K562 (cell line): ENCODE results near the gene WFIKKN2. TPM values are rescaled to one million over a fixed set of nuclear protein-coding genes. Genes with fewer than 3 reads are reported as not detected.

Source experiments
- ATAC-seq: fragments of 200-7000 bp; cut with Tn5 transposase; 3 replicates; pipeline ENCODE4 v1.9.1; 2020; ENCODE audit warnings: moderate library complexity
- BruUV-seq: library from RNA; stranded (reverse); fragments of 400-500 nt; replicated peaks from 2 replicates; lab custom pipeline; 2021; lab: Mats Ljungman, UMichigan
- CTCF ChIA-PET: fragments of 300-600 bp; formaldehyde crosslinking; extraction: SDS; loops from one replicate; lab custom pipeline; 2021; ENCODE audit warnings: low intra/inter-chr PET ratio; lab: Yijun Ruan, JAX
- POLR2A ChIA-PET: fragments of 300-600, 350-650 bp; sonication (Branson Sonifier 250); formaldehyde crosslinking; extraction: SDS; loops from one replicate; lab custom pipeline; 2021; ENCODE audit warnings: antibody characterized with exemption, inconsistent platforms; lab: Yijun Ruan, JAX
- DNase-seq, 4 experiments: peaks; one replicate each; pipeline versions ENCODE4 v3.0.0 to v3.0.0-alpha.2; 2011 to 2018; ENCODE audit warnings: low spot score in 3 of 4, mixed read lengths in 3 of 4; ENCODE audit errors: extremely low read depth in 1 of 4
- FAIRE-seq: peaks from 2 replicates; lab custom pipeline; 2011; peaks lifted over from hg19 to GRCh38; lab: Jason Lieb, UNC
- H2AFZ ChIP-seq: 2 replicates; pipeline ENCODE4 v1.6.0; 2011; ENCODE audit warnings: low read depth, low read length, control low read depth, inconsistent platforms
- H3K27ac ChIP-seq: fragments of 200-600 bp; 3 replicates; pipeline ENCODE4 v1.8.0; 2011; ENCODE audit warnings: low read depth, mild to moderate bottlenecking, control low read depth, inconsistent platforms, low read length, moderate library complexity, mixed read lengths; ENCODE audit errors: extremely low read depth
- H3K27me3 ChIP-seq, 2 experiments: fragments of 300-600 bp in 1 of 2; 2 replicates in 1 of 2; 3 replicates in 1 of 2; pipeline versions ENCODE4 v1.6.0 to v1.8.0; 2011; ENCODE audit warnings: inconsistent platforms in 2 of 2, low read length in 2 of 2, mild to moderate bottlenecking in 1 of 2, mixed read lengths in 1 of 2, moderate library complexity in 1 of 2; ENCODE audit not compliant: control insufficient read depth in 2 of 2, insufficient read depth in 2 of 2
- H3K36me3 ChIP-seq: fragments of 300-600 bp; 3 replicates; pipeline ENCODE4 v1.8.0; 2011; ENCODE audit warnings: mild to moderate bottlenecking, low read length, inconsistent platforms; ENCODE audit not compliant: control insufficient read depth, insufficient read depth
- H3K4me1 ChIP-seq, 2 experiments: fragments of 200-600 bp in 1 of 2; replicated peaks in 1 of 2; 2 replicates in 1 of 2; 3 replicates in 1 of 2; pipeline versions ENCODE4 v1.5.1 to v1.8.0; 2011; ENCODE audit warnings: inconsistent platforms in 2 of 2, low read length in 2 of 2, mild to moderate bottlenecking in 1 of 2, mixed read lengths in 1 of 2, moderate library complexity in 1 of 2; ENCODE audit not compliant: control insufficient read depth in 2 of 2, insufficient read depth in 2 of 2
- H3K4me2 ChIP-seq: 2 replicates; pipeline ENCODE4 v1.6.1; 2011; ENCODE audit warnings: low read length, control low read depth, inconsistent platforms, mixed read lengths; ENCODE audit not compliant: insufficient read depth
- H3K4me3 ChIP-seq: fragments of 200-600 bp; sonication (generic), shearing (Covaris generic); 2 replicates; pipeline ENCODE4 v1.5.1; 2016; ENCODE audit warnings: control low read depth, inconsistent platforms
- H3K79me2 ChIP-seq: fragments of 200-600 bp; 3 replicates; pipeline ENCODE4 v1.8.0; 2011; ENCODE audit warnings: low read length, inconsistent platforms; ENCODE audit not compliant: control insufficient read depth, insufficient read depth
- H3K9ac ChIP-seq, 2 experiments: 2 replicates each; pipeline versions ENCODE4 v1.6.0 to v1.6.1; 2011; ENCODE audit warnings: low read depth in 2 of 2, low read length in 2 of 2, control low read depth in 1 of 2, inconsistent platforms in 1 of 2, mild to moderate bottlenecking in 1 of 2, mixed read lengths in 1 of 2; ENCODE audit not compliant: insufficient read depth in 1 of 2
- H3K9me1 ChIP-seq: one replicate; pipeline ENCODE4 v1.6.0; 2011; ENCODE audit warnings: inconsistent platforms, mild to moderate bottlenecking, low read length, moderate library complexity; ENCODE audit not compliant: control insufficient read depth, insufficient read depth
- H3K9me3 ChIP-seq: replicated peaks from 2 replicates; pipeline ENCODE4 v1.5.1; 2011; ENCODE audit warnings: low read depth, low read length, inconsistent platforms; ENCODE audit not compliant: control insufficient read depth, insufficient read depth
- H4K20me1 ChIP-seq: replicated peaks from 2 replicates; pipeline ENCODE4 v1.6.1; 2011; ENCODE audit warnings: low read length, inconsistent platforms, mixed read lengths; ENCODE audit not compliant: control insufficient read depth, insufficient read depth
- CBFA2T2 ChIP-seq: fragments of 450-650 bp; conservative IDR thresholded peaks from 2 replicates; pipeline ENCODE4 v1.6.1; 2017; ENCODE audit warnings: mild to moderate bottlenecking
- KDM4B ChIP-seq, 2 experiments: fragments of 450-650 bp in 1 of 2; sonication (generic) in 1 of 2; IDR thresholded peaks; 2 replicates each; pipeline ENCODE4 v1.6.1; 2016 to 2017; ENCODE audit warnings: borderline replicate concordance in 2 of 2, antibody characterized with exemption in 1 of 2, low read depth in 1 of 2, mild to moderate bottlenecking in 1 of 2
- MEF2A ChIP-seq: IDR thresholded peaks from 2 replicates; pipeline ENCODE4 v1.6.1; 2011; ENCODE audit warnings: low read depth, mild to moderate bottlenecking, low read length, moderate library complexity; ENCODE audit not compliant: control insufficient read depth
- NFATC3 ChIP-seq: fragments of 450-650 bp; IDR thresholded peaks from 2 replicates; pipeline ENCODE4 v1.6.1; 2017; ENCODE audit warnings: mild to moderate bottlenecking
- ZBTB1 ChIP-seq: sonication (generic); formaldehyde crosslinking; IDR thresholded peaks from 2 replicates; pipeline ENCODE4 v1.8.1; 2023; ENCODE audit warnings: missing genetic modification reagents, low read depth, mild to moderate bottlenecking, borderline replicate concordance
- ZNF436 ChIP-seq: fragments of 250-450, 450-650 bp; sonication (Bioruptor Pico); formaldehyde crosslinking; IDR thresholded peaks from 2 replicates; pipeline ENCODE4 v1.7.0; 2020; ENCODE audit warnings: mild to moderate bottlenecking
- WGBS: fragments of 100-300 bp; shearing (Covaris generic); methylation state at CpG from one replicate; pipeline ENCODE4 v1.1.6; 2016; ENCODE audit warnings: low coverage, mixed read lengths; ENCODE audit not compliant: insufficient coverage; ENCODE audit errors: missing lambda C conversion rate; 5-methylcytosine and 5-hydroxymethylcytosine counted together
- in situ Hi-C: fragments of 300-500 bp; cut with MboI; formaldehyde crosslinking; loops from 4 replicates; pipeline ENCODE4 v1.15.0; 2018; ENCODE audit warnings: inconsistent platforms, mixed read lengths
- intact Hi-C: fragments of 100-400 bp; cut with micrococcal nuclease; formaldehyde crosslinking; loops from 2 replicates; pipeline ENCODE4 v1.14.2; 2022
- polyA plus RNA-seq, 8 experiments: library from polyadenylated mRNA; depleted of rRNA in 4 of 8; stranded (reverse) in 5 of 8; unstranded in 3 of 8; fragments of >200 nt; fragmentation: Nextera tagmentation in 2 of 8; fragmentation: Illumina TruSeq in 1 of 8; extraction: Ambion mirVana in 2 of 8; extraction: Trizol in 1 of 8; gene quantifications; 2 replicates each; pipeline versions ENCODE4 v1.2.1 to v1.2.3, GENCODE V29; 2011 to 2014; ENCODE audit warnings: inconsistent platforms in 1 of 8, missing spikeins in 1 of 8
- total RNA-seq, 7 experiments: library from RNA; depleted of rRNA in 6 of 7; stranded (reverse); fragments of >200 nt in 6 of 7; fragmentation: Illumina TruSeq in 2 of 7; extraction: Trizol in 2 of 7; gene quantifications; 2 replicates each; pipeline versions ENCODE4 v1.2.1 to v1.2.3, GENCODE V29; 2011 to 2021; ENCODE audit warnings: low replicate concordance in 1 of 7
- TF ChIP-seq, protein P1 (sequence below), 2 experiments: fragments of 250-450 bp in 1 of 2; fragments of 450-650 bp in 1 of 2; sonication (Bioruptor Pico) in 1 of 2; IDR thresholded peaks; 2 replicates each; pipeline versions ENCODE4 v1.6.1 to v1.8.0; 2016 to 2021; ENCODE audit warnings: mild to moderate bottlenecking in 2 of 2, moderate library complexity in 2 of 2, missing compliant biosample characterization in 1 of 2, missing genetic modification characterization in 1 of 2
- TF ChIP-seq, protein P2 (sequence below): IDR thresholded peaks from 2 replicates; pipeline ENCODE4 v1.6.1; 2011; ENCODE audit not compliant: insufficient read length; ENCODE audit errors: extremely low read depth
- TF ChIP-seq, protein P3 (sequence below): sonication (generic); formaldehyde crosslinking; IDR thresholded peaks from 2 replicates; pipeline ENCODE4 v1.8.1; 2023; ENCODE audit warnings: mild to moderate bottlenecking, missing genetic modification reagents
- TF ChIP-seq, protein P4 (sequence below): fragments of 250-450 bp; sonication (Bioruptor Pico); IDR thresholded peaks from 2 replicates; pipeline ENCODE4 v1.9.0; 2021; ENCODE audit warnings: mild to moderate bottlenecking, inconsistent platforms
- TF ChIP-seq, protein P5 (sequence below): fragments of 450-650 bp; conservative IDR thresholded peaks from 2 replicates; pipeline ENCODE4 v1.6.1; 2016; ENCODE audit warnings: missing genetic modification characterization, low read depth, mild to moderate bottlenecking, control low read depth, missing compliant biosample characterization

The WFIKKN2 gene
- total and polyA plus RNA-seq, 9 of the 15 experiments (the other 6 are each of a cell fraction or from before 2014, with no cell fraction given) = 0.07 TPM; not detected in 8

- Histone ChIP-seq H3K4me2 (no peak overlapping the region), H3K36me3 (no peaks in the 10 kb centered on the region), H3K27me3 (no peaks in the 10 kb centered on the region), H3K4me1 (peaks cover 0 to under 1% of the 10 kb centered on the region in 2 experiments; a peak in 2 of 5 replicates), H4K20me1 (no peaks in the 10 kb centered on the region), H3K79me2 (no peaks in the 10 kb centered on the region), H3K27ac (no peak overlapping the region), H3K4me3 (no peak overlapping the region), H2AFZ (no peak overlapping the region), H3K9me3 (no peaks in the 10 kb centered on the region), H3K9ac (no peak overlapping the region), H3K9me1 (no peaks in the 10 kb centered on the region)
- ChIA-PET POLR2A (interaction anchor here (2.1 kb wide), 1 partner anchor 8 kb away, joined by 5 read pairs; no protein-coding TSS in a partner anchor), CTCF (no interaction called here)
- intact Hi-C loops (no loop called here), in situ Hi-C loops (no loop called here)
- no peak for ATAC-seq
- WGBS = 32% methylated on average over 2 of the region's 2 CpGs
- no peak for FAIRE-seq
- TF ChIP-seq, protein P1, sequence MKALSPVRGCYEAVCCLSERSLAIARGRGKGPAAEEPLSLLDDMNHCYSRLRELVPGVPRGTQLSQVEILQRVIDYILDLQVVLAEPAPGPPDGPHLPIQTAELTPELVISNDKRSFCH (CRISPR knock-in tag; IDR thresholded peaks at IDR 0.05) = no peak
- TF ChIP-seq, protein P1 (tag; IDR thresholded peaks at IDR 0.05) = no peak
- TF ChIP-seq ZBTB1 (CRISPR knock-in tag) (no peak), MEF2A (no peak), NFATC3 (no peak), ZNF436 (no peak), KDM4B (IDR thresholded peaks at IDR 0.05; ENCODE audit: borderline replicate concordance in 2 of 2, low read depth in 1 of 2) (no peak), CBFA2T2 (no peak)
- TF ChIP-seq, protein P2, sequence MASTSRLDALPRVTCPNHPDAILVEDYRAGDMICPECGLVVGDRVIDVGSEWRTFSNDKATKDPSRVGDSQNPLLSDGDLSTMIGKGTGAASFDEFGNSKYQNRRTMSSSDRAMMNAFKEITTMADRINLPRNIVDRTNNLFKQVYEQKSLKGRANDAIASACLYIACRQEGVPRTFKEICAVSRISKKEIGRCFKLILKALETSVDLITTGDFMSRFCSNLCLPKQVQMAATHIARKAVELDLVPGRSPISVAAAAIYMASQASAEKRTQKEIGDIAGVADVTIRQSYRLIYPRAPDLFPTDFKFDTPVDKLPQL = no peak
- TF ChIP-seq, protein P3, sequence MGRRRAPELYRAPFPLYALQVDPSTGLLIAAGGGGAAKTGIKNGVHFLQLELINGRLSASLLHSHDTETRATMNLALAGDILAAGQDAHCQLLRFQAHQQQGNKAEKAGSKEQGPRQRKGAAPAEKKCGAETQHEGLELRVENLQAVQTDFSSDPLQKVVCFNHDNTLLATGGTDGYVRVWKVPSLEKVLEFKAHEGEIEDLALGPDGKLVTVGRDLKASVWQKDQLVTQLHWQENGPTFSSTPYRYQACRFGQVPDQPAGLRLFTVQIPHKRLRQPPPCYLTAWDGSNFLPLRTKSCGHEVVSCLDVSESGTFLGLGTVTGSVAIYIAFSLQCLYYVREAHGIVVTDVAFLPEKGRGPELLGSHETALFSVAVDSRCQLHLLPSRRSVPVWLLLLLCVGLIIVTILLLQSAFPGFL (CRISPR knock-in tag) = no peak
- TF ChIP-seq, protein P4, sequence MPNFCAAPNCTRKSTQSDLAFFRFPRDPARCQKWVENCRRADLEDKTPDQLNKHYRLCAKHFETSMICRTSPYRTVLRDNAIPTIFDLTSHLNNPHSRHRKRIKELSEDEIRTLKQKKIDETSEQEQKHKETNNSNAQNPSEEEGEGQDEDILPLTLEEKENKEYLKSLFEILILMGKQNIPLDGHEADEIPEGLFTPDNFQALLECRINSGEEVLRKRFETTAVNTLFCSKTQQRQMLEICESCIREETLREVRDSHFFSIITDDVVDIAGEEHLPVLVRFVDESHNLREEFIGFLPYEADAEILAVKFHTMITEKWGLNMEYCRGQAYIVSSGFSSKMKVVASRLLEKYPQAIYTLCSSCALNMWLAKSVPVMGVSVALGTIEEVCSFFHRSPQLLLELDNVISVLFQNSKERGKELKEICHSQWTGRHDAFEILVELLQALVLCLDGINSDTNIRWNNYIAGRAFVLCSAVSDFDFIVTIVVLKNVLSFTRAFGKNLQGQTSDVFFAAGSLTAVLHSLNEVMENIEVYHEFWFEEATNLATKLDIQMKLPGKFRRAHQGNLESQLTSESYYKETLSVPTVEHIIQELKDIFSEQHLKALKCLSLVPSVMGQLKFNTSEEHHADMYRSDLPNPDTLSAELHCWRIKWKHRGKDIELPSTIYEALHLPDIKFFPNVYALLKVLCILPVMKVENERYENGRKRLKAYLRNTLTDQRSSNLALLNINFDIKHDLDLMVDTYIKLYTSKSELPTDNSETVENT (CRISPR knock-in tag) = no peak
- TF ChIP-seq, protein P5, sequence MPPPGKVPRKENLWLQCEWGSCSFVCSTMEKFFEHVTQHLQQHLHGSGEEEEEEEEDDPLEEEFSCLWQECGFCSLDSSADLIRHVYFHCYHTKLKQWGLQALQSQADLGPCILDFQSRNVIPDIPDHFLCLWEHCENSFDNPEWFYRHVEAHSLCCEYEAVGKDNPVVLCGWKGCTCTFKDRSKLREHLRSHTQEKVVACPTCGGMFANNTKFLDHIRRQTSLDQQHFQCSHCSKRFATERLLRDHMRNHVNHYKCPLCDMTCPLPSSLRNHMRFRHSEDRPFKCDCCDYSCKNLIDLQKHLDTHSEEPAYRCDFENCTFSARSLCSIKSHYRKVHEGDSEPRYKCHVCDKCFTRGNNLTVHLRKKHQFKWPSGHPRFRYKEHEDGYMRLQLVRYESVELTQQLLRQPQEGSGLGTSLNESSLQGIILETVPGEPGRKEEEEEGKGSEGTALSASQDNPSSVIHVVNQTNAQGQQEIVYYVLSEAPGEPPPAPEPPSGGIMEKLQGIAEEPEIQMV (tag) = no peak
- DNase-seq = no peak
- BruUV-seq = no TSS peak
Measured at GRCh38 chr17:50822550-50822949, 12.8 kb upstream of the WFIKKN2 start.
